HuH-7.5 (cell line): ENCODE results near the gene MDM1.

Experiments
- DNase-seq: peaks from one replicate; pipeline ENCODE4 v3.0.0; 2011; ENCODE audit warnings: low spot score

MDM1 gene

DNA sequence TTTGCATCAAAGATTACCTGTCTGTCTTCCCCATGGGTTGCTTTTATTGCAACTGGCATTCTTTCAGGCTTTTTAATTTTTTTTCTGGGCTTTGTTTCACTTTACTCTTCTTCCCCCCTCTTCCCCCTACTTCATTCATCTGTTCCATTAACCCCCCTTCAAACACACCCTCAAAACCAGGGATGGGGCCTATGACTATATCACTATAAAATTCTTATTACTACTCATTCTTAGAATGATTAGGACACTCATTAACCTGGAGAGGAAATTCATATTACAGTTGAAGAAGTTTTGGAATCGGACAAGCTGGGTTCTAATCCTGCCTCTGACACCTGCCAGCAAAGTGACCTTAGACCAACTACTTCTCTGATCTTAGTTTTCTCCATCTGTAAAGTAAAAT, 24.8 kb upstream of the MDM1 start:
- no peak for DNase-seq

DNA sequence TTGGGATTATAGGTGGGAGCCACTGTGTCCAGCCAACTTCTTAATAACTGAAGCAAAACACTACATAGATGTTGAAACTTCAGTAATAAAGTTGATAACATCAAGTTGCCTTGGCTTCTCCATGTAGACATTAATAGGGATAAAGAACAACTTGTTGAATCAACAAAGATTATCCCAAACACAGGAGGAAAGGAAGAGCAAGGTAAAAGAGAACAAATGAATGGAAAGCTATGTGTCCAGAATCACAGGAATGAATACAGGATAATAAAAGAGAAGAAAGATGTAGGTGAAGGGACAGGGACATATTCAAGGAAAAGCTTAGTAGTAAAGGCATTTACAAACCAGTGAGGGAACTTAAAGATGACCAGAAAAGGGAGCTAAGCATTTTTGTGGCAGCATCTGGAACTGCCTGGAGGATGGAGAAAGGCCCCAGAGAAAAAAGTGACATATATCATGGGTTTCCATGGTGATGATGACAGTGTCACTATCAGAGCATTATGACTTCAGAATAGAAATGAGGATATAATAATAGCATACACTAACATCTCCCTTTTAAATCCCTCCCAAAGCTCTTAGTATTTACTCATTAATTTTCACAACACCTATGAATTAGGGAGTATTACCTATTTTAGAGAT, 24.0 kb upstream of the MDM1 start:
- no peak for DNase-seq

DNA sequence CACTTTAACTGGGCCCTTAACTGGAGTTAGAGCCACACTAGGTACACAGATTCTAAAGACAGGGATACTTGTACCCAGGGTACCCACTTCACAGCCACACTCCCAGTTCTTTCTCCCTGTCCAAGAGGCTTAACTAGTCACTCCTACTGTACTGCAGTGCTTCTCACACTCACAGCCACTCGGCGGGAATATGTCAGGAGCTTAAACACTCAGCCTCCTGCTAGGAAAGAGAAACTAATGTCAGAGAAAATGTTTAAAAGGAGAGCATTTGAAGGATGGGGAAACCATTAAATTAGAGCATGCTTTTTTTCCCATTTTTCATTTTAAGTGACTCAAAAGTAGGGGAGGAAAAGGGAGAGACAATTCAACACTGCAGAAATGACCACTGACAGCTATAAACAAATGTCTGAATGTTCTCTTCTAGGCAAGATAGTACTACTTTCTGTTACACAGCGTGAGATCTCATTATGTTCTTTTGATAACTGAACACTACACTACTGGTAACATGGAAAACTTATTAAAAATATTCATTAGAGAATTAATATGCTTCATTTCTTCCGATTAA, 22.9 kb upstream of the MDM1 start:
- no peak for DNase-seq

DNA sequence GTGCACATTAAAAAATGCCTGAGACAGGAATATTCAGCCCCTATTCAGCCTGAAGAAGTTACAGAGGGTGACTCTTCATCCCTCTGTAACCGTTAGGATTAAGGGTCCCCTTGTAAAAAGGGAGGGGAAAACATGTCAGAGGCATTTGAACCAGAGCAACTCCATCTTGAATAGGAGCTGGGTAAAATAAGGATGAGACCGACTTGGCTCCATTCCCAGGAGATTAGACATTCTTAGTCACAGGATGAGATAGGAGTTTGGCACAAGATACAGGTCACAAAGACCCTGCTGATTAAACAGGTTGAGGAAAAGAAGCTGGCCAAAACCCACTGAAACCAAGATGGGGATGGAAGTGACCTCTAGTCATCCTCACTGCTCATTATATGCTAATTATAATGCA, 19.9 kb upstream of the MDM1 start:
- no peak for DNase-seq

DNA sequence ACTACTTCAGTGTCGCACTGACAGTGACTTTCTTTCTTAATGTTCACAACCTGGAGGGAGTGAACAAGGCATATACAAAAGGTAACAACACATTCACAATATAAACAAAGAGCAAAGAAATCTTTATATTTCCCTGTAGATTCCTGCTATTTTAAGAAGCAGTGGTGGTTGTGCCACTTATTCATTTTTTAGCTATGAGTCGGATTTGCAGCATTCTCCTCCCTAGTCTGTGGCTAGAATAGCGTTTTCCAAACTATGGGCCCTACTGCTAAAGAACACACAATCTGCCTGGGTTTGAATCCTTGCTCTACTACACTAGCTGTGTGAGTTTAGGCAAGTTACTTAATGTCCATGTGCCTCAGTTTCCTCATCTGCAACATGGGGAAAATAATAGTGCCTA, 18.6 kb upstream of the MDM1 start:
- DNase-seq: no peak

DNA sequence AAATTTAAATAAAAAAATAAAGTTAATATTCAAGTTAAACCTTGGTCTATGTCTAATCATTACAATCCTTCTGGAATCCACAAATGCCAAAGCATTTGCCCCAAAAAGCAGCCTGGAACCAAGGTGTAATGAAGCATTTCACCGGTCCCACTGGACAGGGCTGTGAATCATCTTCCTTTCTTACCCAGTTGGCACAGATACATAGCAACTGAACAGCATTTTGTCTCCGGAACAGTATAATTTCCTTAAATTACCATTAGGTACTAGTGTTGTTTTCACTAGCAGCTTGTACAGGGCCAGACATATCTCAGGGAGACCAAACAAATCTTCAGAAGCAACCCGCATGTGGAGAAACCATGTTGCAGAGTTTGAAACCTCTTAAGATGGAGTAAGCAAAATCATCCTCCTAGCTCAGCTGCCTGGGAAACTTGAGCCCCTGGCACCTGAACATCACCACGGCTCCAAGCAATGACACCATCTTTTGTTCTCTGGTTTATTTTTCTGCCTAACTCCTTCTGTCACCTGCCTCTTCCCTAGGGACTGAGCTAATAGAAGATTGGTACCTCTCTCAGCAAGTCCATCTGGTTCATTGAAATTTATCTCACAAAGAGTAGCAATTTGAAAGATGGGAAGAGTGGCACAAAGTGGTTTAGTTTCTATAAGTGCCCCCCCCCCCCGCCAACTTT, 17.9 kb upstream of the MDM1 start:
- no peak for DNase-seq

DNA sequence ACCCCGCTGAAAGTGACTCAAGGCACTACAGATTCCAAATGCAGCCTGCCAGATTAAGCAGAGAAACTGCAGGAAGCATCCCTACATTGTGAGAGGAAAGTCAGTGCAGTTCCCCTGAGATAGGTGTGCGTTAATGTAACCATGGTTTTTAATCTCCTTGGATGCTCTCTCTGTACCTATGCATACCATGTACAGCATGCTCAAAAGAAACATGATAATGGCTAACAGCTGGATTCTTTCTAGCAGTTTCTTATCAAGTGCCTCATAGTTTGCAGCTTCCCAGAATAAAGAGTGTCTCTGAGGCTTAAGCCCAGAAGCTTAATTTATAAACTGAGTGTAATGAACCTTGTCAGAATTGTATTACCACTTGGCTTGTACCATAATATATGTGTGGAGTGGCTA, 17.1 kb upstream of the MDM1 start:
- DNase-seq: no peak

DNA sequence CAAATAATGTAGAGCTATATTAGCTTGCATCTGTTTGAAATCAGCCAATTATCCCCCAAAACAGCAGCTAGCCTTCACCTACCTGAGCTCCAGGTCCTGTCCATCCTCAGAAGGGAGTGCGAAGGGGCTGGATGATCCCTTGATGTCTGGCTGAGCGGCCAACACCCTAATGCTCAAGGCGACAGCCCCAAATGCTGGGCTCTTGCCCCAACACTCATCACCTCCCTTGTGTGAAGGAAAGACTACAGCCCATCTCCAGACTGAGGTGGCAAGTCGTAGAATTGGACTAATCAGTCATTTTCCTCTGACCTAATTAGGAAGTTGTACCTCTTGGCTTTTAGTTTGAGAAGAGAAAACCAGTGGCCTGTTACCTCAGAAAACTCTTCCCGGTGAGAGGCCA, 16.3 kb upstream of the MDM1 start:
- DNase-seq: no peak

DNA sequence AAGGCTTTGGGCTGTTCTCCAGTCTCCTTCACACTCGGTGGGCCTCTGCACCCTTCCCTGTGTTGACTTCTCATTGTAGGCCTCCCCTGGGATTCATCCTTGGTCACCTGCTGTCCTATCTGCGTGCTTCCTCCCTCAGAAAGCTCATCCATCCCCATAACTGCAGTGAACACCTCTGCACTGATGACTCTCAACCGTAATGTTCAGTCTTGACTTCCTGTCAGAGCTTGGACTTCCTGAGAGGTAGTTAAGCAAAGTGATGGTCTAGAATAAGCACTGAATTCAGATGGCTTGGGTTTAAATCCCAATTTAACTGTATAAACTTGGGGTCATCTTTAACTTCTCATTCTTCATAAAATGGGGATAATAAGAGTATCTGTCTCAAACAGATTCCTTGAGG, 13.6 kb upstream of the MDM1 start:
- no peak for DNase-seq

DNA sequence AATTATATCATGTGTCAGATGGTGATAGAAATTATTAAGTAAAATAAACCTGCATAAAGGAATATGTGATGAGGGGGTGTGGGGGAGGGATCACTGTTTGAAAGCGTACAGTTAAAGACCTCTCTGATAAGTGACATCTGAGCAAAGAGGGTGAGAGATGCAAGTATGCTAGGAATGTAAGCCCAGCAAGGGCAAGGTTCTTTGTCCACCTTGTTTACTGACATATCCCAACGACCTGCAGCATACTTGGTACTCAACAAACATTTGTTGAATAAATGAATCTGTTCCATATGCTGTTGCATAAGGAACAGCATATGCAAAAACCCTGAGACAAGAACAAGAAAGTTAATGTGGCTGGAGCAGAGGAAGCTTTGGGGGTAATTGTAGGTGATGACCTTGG, 12.0 kb upstream of the MDM1 start:
- peak; percentile 25 for DNase-seq

DNA sequence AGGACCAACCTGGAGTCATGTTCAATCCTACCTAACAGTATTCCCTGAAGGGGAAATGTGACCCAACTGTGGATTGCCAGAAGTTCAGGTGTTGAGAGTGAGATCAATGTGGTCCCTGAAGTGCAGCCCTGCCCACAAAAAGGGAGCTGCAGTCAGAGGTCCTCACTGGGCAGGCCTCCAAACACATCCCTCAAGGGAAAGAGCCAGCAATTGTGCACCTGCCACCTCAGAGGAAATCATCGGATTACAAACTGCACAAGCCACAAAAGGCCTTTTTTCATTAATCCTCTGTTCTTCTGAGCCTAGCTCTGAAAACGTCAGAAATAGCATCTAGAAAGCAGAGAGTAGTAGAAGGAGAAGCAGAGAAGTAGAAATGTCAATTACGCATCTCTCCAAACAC, 10.8 kb upstream of the MDM1 start:
- no peak for DNase-seq

DNA sequence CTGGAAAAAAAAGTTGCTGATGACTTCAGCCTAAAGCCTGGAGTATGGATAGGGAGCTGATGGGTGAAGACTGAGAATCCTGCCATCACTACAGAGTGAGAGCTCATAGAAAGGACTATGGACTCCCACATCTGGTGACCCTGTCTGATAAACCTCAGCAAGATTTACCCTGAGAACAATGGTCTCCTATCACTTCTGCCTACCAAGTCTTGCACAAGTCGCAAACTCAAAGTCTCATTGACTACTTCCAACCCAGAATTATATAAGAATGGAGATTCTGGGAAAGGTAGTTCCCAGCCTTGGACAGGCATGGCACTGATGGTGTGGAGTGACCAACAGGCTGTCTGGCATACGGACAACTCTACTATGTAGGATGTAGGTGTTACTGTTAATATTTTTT, 9.7 kb upstream of the MDM1 start:
- no peak for DNase-seq

DNA sequence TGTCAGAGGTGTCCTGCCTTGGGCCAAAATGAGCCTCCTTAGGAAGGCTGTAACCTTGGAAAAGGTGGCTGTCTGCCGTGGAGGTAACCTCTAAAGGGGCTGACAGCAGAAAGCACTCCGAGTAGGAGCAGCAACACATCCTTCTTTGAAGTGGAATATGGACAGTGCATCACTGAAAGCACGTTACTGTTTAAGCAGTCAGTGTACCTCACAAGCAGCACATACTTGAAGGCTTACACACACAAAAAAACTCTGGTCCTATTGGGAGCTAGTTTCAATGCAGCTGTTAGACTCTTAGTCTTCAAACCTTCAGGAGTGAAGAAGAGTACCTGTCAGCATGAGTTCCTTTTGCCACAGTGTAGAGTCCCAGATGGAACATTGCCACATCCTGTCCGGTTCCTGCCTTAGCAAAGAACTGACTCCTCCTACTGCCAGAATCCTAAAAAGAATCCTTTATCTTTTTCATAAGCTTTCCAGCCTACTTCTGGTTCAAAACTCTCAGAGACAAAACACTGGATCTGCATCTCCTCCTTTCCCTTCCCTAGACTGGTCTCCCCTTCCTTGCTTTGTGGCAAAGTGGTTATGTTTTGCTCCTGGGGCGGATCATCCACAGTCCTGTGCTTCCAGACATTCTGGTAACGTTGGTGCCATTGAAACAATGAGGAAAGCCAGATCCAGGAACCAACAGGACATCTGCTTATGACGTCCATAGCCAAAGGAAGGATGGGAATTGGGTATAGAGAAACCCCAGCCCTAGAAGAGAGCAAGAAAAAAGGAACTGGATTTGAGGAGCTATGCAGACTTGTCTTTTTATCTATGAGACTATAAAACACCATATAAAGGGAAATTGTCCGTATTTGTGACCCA, 8.5 kb upstream of the MDM1 start:
- no peak for DNase-seq

DNA sequence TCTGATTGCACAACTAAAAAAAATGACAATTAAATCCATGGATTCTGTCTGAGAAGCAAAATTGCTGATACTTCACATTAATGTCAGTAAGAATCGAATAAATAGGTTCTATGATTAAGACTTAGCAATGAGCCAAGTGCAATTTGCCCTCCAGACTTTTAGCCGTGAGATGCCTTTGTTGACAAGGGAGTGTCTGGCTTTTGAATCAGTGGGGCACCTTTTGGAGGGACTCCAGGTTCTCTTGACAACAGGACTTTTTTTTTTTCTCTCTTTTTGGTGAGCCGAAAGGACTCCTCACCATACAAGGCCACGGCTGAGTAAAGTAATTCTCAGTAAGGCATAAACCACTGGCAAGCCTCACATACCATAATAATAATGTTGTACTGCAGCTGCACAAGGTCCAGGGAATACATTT, 4.7 kb upstream of the MDM1 start:
- DNase-seq: no peak

DNA sequence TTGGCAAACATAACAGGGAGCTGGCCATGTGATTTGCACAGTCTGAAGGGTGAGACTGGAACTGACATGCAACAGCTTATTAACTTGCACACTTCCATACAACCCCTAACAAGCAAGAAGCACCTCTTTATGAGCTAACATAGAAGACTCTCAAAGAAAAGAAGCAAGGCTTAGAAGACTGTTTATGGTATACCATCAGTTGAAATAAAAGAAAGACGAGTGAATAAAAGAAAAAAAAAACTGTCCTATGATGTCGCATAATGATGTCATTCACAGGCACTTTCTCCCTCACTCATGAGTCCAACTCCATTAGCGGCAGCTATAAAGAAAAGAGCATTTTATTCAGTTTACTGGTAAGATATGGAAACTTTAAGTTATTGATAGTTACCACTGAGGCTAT, 3.3 kb upstream of the MDM1 start:
- no peak for DNase-seq

DNA sequence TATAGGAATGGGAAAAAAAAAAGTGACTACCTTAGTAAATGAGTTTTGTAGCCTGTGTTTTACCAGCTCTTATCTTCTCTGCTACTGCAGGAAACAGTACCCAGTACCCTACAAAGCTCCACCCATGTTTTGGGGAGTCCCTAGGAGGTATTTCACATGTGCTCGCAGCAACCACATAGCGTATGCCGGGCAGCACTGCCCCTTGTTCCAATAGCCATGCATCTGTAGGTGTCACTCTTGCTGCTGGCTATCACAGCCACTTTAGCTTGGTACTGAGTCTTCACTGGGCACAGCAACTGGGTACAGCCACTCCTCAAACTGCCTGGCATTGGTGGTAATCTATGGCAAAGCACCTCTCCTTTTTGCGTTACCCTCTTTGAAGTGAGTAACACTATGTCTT, 2.0 kb upstream of the MDM1 start:
- no peak for DNase-seq

DNA sequence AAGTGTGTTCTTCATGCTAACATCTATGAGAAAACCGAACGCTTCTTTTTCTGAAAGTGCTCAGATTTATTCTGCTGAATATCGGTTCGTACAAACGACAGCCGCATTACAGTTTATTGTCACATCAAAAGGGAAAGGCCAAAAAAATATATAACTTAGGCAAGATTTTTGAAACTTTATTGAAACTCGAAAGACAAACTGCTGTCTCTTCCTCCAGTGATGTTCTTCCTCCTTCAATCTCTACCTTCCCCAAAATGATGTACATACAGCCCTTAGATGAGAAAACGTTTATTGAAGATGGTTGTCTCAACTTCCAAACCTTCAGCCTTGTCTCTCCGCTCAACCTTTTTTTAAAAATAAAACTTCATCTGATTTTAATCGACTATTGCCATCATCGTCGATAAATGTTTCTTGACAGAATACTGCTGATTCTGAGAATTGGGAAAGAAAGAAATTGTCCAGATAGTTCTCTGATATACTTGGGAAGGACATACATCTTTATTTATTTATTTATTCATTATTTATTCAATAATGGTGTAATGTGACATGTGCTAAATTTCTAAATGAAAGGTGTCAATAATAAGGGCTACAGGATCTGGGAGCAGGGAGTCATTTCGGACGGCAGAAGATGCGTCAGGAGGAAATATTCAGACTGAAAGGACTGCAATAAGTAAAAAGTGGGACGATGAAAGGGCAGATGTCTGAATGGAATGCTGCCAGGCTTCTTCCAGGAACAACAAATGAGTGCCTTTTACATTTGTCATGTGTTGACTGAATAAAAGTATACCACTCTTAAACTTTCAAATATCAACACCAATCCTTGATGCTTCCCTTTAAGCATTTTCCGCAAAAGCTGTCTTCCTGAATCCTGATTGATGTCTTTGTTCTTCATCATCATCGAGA, 817 bp upstream of the MDM1 start:
- no peak for DNase-seq

DNA sequence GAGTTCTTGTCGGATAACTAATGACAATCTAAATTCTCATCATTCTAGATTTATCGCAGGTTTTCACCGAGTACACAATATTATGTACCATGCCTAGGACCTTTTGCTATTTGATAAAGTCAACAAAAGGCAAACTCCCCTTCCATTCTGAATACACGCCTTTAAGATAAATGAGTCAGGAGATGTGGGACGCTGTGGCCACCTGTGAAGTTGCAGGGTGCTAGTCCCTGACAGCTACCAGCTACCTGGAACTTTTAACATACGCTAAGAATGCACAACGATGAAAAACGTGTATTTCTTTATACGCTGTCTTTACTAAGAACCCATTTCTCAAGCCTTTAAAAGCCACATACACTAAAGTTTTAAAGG, 678 bp downstream of the MDM1 start:
- peak; percentile 11 for DNase-seq

DNA sequence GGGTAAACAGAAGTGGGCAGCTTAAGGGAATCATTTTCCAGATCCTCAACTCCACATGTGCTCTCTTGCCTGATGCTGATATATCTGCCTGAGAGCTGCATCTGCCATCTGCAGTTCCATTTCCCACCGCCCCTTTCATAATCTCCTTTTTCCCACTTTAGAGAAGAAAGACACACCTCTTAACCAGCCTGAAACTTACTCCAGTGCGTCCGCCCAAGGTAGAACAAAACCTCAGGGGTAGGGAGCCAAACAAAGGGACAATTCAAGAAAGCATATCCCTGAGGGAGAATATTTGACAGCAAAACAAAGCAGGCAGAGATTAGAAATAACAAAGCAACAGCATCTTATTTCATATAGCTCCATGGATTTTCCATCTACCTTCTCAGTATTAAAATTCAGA, 4.3 kb downstream of the MDM1 start:
- DNase-seq: no peak

DNA sequence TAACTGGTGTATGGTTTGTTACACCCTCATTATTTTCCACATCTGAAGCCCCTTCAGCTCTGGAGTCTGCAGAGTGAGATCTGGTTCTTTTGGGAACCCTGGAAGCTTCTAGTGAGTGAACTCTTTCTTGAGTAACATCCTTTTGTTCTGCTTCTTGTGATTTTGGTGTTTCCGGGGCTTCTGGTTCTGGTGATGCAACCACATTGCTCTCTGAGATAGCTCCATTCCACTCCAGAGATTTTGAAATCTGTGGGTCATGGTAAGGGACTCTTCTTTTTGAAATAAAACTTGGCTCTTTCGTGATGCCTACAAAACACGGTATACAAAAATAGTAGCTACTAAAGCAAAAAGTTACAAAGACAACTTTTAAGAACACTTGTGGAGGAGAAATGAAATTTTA, 5.4 kb downstream of the MDM1 start:
- DNase-seq: no peak

DNA sequence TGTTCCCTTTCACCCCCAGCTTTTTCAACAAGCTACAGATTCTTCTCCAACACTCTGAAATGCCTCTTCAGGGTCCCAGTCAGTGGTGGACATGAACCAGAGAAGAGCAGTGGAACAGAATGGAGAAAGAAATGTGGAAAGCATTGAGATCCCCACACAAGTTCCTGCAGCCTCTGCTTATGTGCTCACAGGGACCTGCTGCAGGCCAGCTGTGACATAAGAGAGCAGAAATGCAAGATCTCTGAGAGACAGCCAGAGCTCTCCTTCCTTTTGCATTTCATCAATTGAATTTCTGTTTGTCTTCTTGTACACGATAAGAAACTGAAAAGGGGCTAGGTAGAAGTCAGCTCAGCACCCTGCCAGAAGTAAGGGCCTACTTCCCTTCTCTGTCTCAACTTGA, 6.2 kb downstream of the MDM1 start:
- DNase-seq: no peak

DNA sequence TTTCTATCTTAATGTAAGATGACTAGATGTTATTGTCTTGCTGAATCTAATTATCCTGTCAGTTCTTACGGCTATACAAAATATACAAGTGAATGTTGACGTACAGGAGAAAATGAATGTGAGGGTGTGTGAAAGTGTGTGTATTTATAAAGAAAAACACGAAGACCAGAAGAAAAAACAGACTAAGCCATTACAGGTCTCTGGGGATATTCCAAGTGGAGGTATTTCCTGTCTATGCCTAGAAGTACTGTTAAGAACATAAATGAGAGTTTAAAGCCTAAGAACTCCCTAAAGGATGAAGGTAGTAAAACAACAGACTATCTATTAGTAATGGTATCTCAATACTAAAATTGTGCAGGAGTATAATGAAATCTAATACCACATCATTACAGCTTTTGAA, 7.6 kb downstream of the MDM1 start:
- no peak for DNase-seq
